Lower lobe of right lung (tissue), 2 donors: ENCODE measurements around the gene RNF224. TPM values are rescaled to one million over a fixed set of nuclear protein-coding genes. Genes with fewer than 3 reads are reported as not detected.
A peak's percentile ranks its signal among the peaks of the same experiment; 100 is the strongest.

Experiments used
- ATAC-seq, 2 donors: fragments of 200-7000 bp; cut with Tn5 transposase; one replicate each; pipeline ENCODE4 v1.9.1; 2020 to 2022; ENCODE audit warnings: mild to moderate bottlenecking in 2 of 2, moderate library complexity in 2 of 2
- DNase-seq: peaks from one replicate; pipeline ENCODE4 v3.0.0-alpha.2; 2020
- H3K27ac ChIP-seq: fragments of 200-600 bp; one replicate; pipeline ENCODE4 v1.8.0; 2022
- H3K27me3 ChIP-seq: fragments of 200-600 bp; one replicate; pipeline ENCODE4 v1.8.0; 2022; ENCODE audit warnings: low read depth
- H3K36me3 ChIP-seq: fragments of 200-600 bp; one replicate; pipeline ENCODE4 v1.8.0; 2022; ENCODE audit warnings: mild to moderate bottlenecking
- H3K4me1 ChIP-seq: fragments of 200-600 bp; one replicate; pipeline ENCODE4 v1.8.0; 2022
- H3K4me3 ChIP-seq: fragments of 200-600 bp; one replicate; pipeline ENCODE4 v1.8.0; 2022; ENCODE audit warnings: mild to moderate bottlenecking
- H3K9me3 ChIP-seq: fragments of 200-600 bp; one replicate; pipeline ENCODE4 v1.8.0; 2022
- intact Hi-C: fragments of 100-400 bp; cut with DNase I; formaldehyde crosslinking; loops from one replicate; pipeline ENCODE4 v1.11.0; 2022
- long read RNA-seq: library from polyadenylated mRNA; unstranded; transcript quantifications from one replicate; pipeline ENCODE4 v2.0.0, GENCODE V29; 2021
- total RNA-seq: library from RNA; stranded (reverse); fragmentation: NEBNext Ultra II Directional; extraction: Animal tissue kit (Norgen Biotek cat#: 25700); gene quantifications from one replicate; pipeline ENCODE4 v1.2.1, GENCODE V29; 2021
- TF ChIP-seq, protein P1 (sequence below): fragments of 200-600 bp; IDR thresholded peaks from one replicate; pipeline ENCODE4 v1.8.0; 2022; ENCODE audit warnings: antibody characterized with exemption, mild to moderate bottlenecking
- donor health status: DM: no; HTN: yes; CAD: no; lungs with severe emphysema.

Gene RNF224
- total RNA-seq, result 0.21 TPM
- long read RNA-seq, result 0 reads

DNA sequence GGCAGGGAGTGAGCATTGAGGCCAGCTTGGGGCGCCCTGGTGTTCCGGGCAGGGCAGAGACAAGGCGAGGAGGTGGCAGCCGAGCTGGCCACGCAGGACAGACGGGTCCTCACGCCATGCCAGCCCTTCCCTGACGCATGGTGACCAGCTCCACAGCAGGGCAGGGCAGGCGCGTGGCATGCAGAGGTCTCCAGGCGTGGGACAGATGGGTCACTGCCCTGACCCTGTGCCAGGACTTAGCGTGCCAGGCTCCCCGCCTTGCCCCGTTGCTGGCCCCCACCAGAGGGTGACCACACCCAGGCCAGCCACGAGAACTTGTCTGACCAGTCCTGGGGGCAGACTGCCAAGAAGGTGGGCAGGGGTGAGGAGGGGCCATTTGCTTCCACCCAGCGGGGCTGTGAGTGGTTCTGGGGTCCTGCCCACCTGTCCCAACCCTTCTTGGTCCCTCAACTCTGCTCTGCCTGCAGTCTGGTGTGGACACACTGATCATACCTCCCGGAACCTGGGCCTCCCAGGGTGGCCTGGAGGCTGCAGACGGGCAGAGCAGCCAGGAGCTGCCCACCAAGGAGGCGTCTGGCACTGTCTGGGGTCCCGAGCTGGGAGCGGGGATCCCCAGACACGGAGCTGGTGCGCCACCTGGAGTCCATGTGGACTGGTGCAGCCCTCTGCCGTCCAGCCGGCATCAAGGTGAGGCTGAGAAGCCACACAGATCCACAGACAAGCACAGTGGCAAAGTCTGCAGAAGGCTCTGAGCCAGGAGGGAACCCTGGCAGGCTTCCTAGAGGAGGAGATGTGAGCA is at the start of gene RNF224:
Gene RNF224, plus strand, starts transcription at position 449 of the 799 bp plus-strand sequence. CDS start 834 bp downstream, outside the sequence.
- ATAC-seq (peak; percentile 73 to 75), DNase-seq (peak; percentile 90)
- Histone ChIP-seq H3K36me3 (no peaks in the 10 kb centered on the region), H3K4me1 (peaks cover 30% of the 10 kb centered on the region), H3K27me3 (peaks cover 38% of the 10 kb centered on the region), H3K4me3 (peak within 1 kb of the TSS; percentile 6), H3K9me3 (no peaks in the 10 kb centered on the region), H3K27ac (peak within 1 kb of the TSS; percentile 77)
- intact Hi-C loops, result no loop called here
- TF ChIP-seq, protein P1, sequence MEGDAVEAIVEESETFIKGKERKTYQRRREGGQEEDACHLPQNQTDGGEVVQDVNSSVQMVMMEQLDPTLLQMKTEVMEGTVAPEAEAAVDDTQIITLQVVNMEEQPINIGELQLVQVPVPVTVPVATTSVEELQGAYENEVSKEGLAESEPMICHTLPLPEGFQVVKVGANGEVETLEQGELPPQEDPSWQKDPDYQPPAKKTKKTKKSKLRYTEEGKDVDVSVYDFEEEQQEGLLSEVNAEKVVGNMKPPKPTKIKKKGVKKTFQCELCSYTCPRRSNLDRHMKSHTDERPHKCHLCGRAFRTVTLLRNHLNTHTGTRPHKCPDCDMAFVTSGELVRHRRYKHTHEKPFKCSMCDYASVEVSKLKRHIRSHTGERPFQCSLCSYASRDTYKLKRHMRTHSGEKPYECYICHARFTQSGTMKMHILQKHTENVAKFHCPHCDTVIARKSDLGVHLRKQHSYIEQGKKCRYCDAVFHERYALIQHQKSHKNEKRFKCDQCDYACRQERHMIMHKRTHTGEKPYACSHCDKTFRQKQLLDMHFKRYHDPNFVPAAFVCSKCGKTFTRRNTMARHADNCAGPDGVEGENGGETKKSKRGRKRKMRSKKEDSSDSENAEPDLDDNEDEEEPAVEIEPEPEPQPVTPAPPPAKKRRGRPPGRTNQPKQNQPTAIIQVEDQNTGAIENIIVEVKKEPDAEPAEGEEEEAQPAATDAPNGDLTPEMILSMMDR, result peak; percentile 92

DNA sequence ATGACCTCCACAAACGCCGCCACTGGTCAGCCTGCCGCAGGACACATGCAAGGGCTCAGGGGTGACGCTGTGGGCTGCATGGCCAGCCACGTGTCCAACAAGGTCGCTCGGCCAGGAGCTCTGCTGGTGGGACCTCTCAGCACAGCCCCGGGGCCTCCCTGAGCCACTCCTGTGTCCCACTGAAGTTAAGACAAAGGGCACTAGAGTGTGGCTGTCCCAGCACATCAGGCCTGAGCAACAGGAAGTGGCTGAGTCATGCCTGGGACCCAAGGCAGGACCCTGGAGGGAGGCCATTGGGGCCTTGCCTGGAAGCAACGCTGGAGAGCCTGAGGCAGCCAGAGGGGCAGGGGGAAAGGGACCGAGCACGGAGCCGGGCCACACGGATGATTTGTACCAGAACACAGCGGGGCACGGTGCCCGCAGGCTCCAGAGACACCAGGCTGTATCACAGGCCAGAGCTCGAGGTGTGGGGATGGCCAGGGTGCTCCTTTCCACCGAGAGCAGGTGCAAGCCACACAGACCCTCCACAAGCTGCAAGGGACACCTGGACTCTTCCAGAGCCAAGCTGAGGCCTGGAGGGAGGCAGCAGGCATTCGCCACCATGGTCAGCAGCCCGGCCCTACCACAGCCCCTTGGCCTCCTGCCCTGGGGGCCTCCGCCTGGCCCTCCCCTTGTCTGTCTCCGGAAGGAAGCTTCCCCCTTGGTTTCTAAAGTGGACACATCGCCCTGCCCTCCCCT is 48.9 kb upstream of the RNF224 start:
- Histone ChIP-seq H3K9me3 (no peaks in the 10 kb centered on the region), H3K27me3 (no peaks in the 10 kb centered on the region), H3K4me1 (peaks cover 6% of the 10 kb centered on the region), H3K27ac (no peak overlapping the region), H3K36me3 (peaks cover 62% of the 10 kb centered on the region), H3K4me3 (no peak overlapping the region)
- intact Hi-C loops, result no loop called here
- ATAC-seq, result no peak
- TF ChIP-seq, protein P1, result no peak
- DNase-seq, result no peak

DNA sequence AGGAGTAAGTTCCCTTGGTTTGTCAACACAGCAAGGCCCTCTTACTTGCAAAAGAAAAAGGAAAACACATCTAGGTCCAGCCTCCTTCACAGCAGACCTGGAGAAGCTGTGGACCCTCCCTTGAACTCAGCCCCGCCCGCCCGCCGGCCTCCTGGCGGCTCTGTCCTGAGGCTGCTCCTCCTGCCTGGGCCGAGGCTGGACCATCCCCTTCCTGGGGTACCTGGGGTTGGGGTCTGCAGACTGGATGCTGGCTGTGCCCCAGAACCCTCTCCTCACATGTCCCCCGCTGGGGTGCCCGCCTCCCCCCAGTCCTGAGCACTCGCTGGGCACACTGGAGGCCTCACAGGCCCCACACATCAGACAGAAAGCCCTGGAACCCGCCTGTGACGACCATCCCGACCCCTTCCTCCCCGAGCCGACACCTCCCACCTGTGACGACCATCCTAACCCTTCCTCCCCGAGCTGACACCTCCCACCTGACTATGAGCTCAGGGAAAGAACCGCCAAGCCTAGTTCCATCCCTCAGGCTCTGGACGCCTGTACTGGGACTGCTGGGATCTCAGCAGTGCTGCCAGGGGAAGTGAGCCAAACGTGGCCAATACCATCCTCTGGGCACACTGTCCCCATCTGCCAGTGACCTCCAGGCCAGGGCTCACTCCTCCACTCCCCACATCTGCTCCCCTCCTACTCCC is 48.2 kb upstream of the RNF224 start:
- TF ChIP-seq, protein P1, result no peak
- no peaks in the 10 kb centered on the region for H3K9me3 ChIP-seq
- H3K36me3 ChIP-seq, result peaks cover 69% of the 10 kb centered on the region
- DNase-seq (no peak), ATAC-seq (no peak)
- H3K27ac ChIP-seq, result no peak overlapping the region
- peaks cover 6% of the 10 kb centered on the region for H3K4me1 ChIP-seq
- H3K27me3 ChIP-seq, result no peaks in the 10 kb centered on the region
- intact Hi-C loops, result no loop called here
- H3K4me3 ChIP-seq, result no peak overlapping the region

DNA sequence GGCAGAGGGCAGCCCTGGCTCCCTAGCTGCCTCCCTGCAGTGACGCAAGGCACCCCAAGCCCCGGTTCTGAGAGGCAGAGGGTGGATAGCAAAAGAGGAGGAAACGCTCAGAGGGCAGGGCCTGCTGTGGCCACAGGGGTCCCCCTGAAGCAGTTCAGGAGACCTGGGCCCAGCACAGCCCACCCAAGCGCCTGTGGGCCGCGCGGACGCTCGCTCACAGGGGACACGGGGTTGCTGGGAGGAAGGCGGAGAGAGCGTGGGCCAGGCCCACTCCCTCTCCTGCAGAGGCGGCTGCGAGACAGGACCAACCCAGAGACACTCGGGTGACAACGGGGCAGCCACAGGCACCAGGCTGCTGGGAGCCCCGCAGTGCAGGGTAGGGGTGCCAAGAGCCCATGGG is 47.5 kb upstream of the RNF224 start:
- H3K27me3 ChIP-seq, result no peaks in the 10 kb centered on the region
- ATAC-seq, result no peak
- no peak overlapping the region for H3K4me3 ChIP-seq
- peaks cover 70% of the 10 kb centered on the region for H3K36me3 ChIP-seq
- H3K4me1 ChIP-seq, result peaks cover 6% of the 10 kb centered on the region
- no peak overlapping the region for H3K27ac ChIP-seq
- no peaks in the 10 kb centered on the region for H3K9me3 ChIP-seq
- TF ChIP-seq, protein P1, result no peak
- intact Hi-C loops, result no loop called here
- no peak for DNase-seq

DNA sequence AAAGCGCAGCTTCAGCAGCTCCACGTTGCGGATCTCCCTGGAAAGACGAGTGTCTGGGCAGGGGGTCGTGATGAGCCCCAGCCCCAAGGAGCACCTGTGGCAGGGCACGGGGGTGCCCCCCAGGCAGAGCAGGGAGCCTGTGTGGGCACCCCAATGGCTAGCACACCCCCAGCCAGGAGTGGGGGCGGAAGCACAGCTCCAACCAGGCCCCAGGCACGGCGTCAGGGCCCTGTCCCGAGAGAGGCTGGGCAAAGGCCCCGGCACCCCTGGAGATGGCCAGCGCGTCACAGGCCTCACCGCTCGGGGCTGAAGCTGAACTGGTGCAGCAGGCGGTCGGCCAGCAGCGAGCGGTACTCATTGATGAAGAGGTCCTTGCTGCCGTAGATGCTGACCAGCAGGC is 46.8 kb upstream of the RNF224 start:
- ATAC-seq (no peak), DNase-seq (no peak)
- peaks cover 78% of the 10 kb centered on the region for H3K36me3 ChIP-seq
- peaks cover 7% of the 10 kb centered on the region for H3K4me1 ChIP-seq
- no peaks in the 10 kb centered on the region for H3K9me3 ChIP-seq
- H3K4me3 ChIP-seq, result no peak overlapping the region
- no peak overlapping the region for H3K27ac ChIP-seq
- no peaks in the 10 kb centered on the region for H3K27me3 ChIP-seq
- intact Hi-C loops, result no loop called here
- TF ChIP-seq, protein P1, result no peak
